ENCODE measurements around the gene SERHL2.
"Not testable (repeated sequence)": the region's sequence is repeated elsewhere in the genome, so short reads cannot be mapped to it uniquely, and the experiment has no call there.

The SERHL2 gene

GRCh38 chr22:42553475-42554361, at the start of gene SERHL2:
Gene SERHL2 (plus strand): TSS chr22:42553956. CDS start chr22:42554021, 65 bp downstream.
- no peak for DNase-seq

DNA sequence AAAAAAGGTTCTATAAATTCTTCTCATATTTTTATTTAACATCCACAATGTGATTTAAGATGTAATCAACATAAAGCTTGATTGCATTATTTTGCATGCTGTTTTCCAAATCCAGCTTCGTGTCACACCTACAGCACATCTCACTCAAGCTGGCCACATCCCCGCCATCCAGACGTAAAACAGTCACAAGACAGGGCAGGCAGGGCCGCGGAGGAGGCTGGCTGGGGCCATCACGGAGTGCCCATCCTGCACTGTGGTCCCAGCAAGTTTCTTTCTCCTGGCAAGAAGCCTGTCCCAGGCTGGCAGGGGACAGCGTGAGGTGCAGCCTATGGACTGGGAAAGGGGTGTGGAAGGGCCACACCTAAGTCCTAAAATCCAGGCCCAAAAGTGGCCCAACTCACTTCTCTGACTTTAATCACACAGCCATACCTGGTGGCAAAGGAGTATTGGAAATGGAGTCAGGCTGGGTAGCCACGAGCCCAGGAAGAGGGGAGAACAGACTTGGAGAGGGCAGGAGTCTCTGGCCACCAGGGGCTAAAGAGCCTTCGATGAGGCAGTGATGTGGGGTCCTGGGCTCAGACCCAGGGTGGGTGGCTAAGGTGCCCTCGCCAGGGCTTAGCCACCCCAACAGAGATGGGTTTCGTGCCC, 45.3 kb upstream of the SERHL2 start:
- DNase-seq, result not testable (repeated sequence)

- not testable (repeated sequence) for DNase-seq
Observed at GRCh38 chr22:42508975-42509364, 44.8 kb upstream of the SERHL2 start.

DNA sequence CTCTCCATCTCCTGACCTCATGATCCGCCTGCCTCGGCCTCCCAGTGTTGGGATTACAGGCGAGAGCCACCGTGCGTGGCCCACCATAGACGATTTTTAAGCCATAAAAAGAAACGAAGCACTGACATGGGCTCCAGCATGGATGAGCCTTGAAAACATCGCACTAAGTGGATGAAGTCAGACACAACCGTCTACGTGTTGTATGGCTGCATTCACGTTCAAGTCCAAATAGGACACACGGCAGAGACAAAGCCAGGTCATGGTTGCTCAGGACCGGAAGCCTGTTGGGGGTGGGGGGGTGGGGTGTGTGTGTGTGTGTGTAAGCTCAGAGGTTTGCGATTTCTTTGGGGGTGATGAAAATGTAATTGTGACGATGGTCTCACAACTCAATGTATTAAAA, 44.2 kb upstream of the SERHL2 start:
- DNase-seq, result no peak

GRCh38 chr22:42511401-42511891, 42.3 kb upstream of the SERHL2 start:
- DNase-seq, result no peak

- DNase-seq, result not testable (repeated sequence)
Observed at GRCh38 chr22:42512273-42512990, 41.3 kb upstream of the SERHL2 start.

- not testable (repeated sequence) for DNase-seq
Observed at GRCh38 chr22:42514331-42514730, 39.4 kb upstream of the SERHL2 start.

- not testable (repeated sequence) for DNase-seq
Observed at GRCh38 chr22:42515304-42515703, 38.5 kb upstream of the SERHL2 start.

DNA sequence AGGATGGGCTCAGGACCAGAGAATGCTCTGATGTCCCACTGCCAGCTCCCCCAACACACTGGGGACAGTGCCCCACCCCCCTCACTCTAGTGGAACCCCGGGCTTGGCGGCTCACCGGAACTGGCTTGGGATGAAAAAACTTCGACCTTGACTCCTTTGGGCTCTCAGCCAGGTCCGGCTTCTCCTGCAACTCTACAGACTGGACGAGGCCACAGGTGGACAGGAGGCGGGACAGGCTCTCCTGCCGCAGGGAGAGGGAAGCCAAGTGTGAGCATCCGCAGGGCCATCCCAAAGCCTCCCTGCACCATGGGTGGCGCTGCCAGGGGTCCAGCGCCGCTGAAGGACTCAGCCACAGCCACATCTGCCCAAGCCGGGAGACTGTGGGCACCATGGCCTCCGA, 37.9 kb upstream of the SERHL2 start:
- DNase-seq, result no peak

- DNase-seq, result not testable (repeated sequence)
Observed at GRCh38 chr22:42517103-42517502, 36.7 kb upstream of the SERHL2 start.

DNA sequence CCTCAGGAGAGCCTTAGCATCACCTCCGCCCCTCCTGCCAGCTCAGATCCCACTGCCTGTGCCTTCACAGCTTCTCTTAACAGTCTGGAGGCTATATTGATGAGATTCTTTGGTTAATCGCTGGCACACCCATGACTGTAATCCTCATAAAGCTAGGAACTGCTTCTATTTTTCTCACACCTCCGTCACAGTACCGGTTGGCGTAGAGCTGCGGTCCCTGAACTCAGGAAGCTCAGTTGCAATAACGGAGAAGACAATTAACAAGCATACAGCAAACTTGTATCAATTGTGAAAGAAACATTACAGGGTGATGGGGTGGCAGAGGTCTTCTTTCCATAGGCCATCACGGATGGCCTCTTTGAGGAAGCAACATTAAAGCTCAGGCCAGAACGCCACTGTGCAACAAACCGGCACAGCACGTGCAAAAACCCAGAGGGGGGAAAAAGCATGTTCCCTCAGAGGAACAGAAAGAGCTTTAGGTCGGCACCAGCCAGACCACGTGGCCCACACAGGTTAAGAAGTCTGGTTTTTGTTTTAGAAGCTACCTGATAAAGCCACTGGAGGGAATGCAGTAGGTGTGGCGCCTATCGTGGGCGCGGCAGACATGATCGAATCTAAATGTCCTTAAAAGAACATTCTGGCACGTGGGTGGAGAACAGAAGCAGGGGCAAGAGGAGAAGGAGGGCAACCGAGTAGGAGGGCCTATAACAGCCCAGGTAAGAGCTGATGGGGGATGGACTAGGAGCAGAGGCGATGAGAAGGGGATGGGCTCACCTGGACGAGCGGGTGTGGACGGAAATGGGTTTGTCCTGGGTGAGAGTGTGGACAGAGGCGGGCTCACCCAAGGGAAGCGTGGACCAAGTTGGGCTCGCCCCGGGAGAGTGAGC, 34.9 kb upstream of the SERHL2 start:
- DNase-seq, result not testable (repeated sequence)

DNA sequence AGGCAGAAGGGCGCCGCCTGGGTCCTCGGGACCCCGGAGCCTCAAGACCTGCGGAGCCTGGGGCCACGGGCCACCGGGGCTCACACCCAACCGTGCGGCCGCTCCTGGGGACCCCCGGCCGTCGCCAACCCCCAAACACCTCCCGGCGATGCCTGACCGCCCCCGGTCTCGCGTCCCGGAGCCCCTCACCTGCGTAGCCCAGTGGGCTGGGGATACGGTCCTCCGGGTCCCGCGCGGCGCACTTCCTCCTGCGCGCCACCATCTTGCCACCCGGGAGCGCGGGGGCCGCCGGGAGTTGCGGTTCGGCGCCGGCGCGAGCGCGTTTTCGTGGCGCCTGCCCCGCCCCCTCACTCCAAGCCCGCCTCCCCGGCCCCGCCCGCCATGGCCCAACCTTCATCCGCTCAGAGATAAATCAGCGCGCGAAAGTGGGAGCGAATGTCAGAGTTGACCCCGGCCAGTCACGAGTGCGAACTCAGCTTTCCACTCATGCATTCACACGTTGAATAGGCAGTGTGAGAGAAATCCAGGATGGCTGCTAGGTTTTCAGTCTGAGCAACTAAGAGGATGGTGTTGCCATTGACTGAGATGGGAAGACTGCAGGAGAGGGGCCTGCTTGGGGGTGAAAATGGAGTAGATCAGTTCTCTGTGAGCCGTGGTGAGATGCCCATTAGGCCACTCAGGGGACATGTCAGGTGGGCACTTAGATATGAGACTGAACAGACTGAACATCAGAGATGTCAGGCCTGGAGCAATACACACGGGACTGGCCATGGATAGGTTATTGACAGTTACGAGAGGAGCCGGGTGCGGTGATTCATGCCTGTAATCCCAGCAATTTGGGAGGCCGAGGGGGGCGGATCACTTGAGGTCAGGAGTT, 34.0 kb upstream of the SERHL2 start, which contains the start of gene RRP7A:
Gene RRP7A, minus strand, starts transcription at position 272 of the 877 bp plus-strand sequence. Its CDS starts 10 bp downstream, at position 262.
- peak; percentile 83 for DNase-seq

DNA sequence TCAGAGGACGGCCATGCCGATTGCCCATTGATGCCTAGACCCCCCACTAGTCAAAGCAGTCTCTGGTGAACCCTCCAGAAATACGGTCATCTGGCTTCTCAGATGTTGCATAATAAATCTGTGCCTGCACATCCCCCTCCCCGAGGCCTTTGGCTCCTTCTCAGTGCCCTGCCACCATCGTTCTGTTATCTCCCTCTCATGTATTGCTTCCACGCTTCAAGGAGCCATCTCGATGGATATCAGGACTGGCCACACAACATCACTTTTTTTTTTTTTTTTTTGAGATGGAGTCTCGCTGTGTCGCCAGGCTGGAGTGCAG, 32.6 kb upstream of the SERHL2 start:
- no peak for DNase-seq

DNA sequence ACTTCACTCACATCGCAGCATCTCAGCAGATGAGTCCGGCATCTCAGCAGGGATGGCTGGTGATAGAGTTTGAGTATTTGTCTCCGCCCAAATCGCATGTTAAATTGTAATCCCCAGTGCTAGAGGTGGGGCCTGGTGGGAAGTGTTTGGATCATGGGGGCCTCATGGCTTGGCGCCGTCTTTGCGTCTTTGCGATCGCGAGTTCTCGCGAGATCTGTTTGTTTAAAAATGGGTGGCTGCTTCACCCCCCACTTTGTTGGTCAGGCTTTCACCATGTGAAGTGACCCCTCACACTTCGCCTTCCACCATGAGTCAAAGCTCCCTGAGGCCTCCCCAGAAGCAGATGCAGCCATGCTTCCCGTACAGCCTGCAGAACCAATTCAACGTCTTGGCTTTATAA, 31.2 kb upstream of the SERHL2 start:
- no peak for DNase-seq

DNA sequence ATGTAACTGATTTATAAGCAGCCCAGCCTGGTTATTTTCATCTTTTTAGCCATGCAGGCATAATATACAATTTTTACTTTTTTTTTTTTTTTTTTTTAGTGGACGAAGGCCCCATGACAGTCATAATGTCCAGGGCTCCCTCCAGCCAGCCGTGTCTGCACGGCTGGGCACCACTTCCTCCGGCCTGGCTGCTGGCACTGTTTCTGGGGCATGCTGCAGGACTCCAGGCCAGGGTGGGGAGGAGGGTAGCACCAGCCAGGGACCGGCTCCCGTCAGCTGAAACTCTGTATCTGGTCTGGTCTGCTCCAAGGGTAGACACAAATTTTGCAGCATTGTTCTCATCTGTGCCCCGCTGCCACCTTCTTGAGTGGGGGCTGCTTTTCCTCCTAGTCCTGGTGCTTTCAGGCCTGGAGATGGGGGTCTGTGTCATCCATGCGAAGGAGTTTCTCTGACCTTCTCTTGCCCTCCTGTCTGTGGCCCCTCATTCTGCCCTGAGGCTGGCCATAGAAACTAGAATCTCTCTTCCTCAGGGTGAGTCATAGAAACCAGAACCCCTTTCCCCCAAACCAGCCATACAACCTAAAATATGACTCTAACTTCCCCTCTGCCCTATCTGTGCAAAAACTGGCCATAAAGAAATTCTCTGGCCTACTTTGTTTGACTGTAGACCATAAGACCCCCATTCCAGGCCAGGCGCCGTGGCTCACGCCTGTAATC, 25.0 kb upstream of the SERHL2 start:
- peak; percentile 34 for DNase-seq

- not testable (repeated sequence) for DNase-seq
Observed at GRCh38 chr22:42529435-42529834, 24.3 kb upstream of the SERHL2 start.

DNA sequence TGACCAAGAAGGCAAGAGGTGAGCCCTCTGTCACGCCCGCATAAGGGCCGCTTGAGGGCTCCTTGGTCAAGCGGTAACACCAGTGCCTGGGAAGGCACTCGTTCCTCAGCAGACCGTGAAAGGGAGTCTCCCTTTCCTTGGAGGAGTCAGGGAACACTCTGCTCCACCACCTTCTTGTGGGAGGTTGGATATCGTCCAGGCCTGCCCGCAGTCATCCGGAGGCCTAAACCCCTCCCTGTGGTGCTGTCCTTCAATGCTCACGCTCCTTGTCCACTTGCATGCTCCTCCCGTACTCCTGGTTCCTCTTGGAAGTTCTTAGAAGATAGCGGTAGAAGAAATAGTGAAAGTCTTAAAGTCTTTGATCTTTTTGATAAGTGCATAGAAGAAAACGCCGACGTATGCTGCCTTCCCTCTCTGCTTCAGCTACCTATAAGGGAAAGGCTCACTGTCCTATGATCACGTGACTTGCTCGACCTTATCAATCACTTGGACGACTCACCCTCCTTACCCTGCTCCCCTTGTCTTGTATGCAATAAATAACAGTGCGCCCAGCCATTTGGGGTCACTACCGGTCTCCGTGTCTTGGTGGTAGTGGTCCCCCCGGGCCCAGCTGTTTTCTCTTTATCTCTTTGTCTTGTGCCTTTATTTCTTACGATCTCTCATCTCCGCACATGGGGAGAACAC, 22.2 kb upstream of the SERHL2 start:
- not testable (repeated sequence) for DNase-seq

GRCh38 chr22:42533638-42533977, 20.1 kb upstream of the SERHL2 start:
- DNase-seq, result no peak

DNA sequence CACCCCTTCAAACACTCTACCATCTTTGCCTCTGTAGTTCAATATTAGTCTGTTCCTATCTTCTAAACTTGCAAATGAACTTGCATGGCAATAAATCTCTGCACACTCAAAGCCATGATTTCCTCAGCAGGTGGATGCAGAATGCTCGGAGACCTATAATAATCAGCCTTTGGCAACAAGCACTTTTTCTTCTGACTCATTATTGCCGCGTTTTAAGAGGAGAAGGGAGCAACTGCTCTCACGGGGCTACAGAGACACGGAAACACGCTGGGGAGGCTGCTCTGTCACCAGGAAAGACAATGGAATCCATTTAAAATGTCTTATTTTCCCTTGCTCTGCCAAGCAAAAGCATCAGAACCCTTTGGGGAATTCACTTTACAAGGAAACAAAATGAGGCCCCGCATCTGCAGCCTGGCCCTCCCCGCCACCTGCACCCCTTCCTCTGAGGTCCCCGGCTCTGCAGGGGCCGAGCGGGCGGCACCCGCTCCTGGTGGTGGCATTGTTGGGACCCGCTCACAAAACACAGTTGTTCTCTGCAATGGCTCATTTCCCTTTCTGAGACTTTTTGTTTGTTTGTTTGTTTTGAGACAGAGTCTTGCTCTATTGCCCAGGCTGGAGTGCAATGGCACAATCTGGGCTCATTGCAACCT, 18.5 kb upstream of the SERHL2 start:
- DNase-seq, result not testable (repeated sequence)
